A673 (cell line): ENCODE data around the gene CENPV. TPM values are rescaled to one million over a fixed set of nuclear protein-coding genes. Genes with fewer than 3 reads are reported as not detected.

Experiments
- BruUV-seq: library from RNA; stranded (reverse); fragments of 400-500 nt; replicated peaks from 2 replicates; lab custom pipeline; 2021; lab: Mats Ljungman, UMichigan
- CTCF ChIA-PET: fragments of 300-600 bp; sonication (Branson Sonifier 250); formaldehyde crosslinking; loops from one replicate; lab custom pipeline; 2022; ENCODE audit warnings: antibody characterized with exemption; lab: Charles Lee
- POLR2A ChIA-PET: fragments of 300-600 bp; sonication (Branson Sonifier 250); formaldehyde crosslinking; loops from one replicate; lab custom pipeline; 2022; ENCODE audit warnings: antibody characterized with exemption; ENCODE audit not compliant: low non-redundant PET; lab: Charles Lee
- DNase-seq: peaks from one replicate; pipeline ENCODE4 v3.0.0-alpha.2; 2015; ENCODE audit warnings: low spot score
- H3K27ac ChIP-seq: fragments of 200-600 bp; sonication (generic); 2 replicates; pipeline ENCODE4 v1.5.1; 2016; ENCODE audit warnings: mixed run types, low read depth, mild to moderate bottlenecking, mixed read lengths, antibody characterized with exemption, low read length; ENCODE audit not compliant: poor library complexity, severe bottlenecking
- H3K27me3 ChIP-seq: fragments of 200-600 bp; sonication (generic); replicated peaks from 2 replicates; pipeline ENCODE4 v1.6.1; 2017; ENCODE audit warnings: mixed run types, low read depth, mild to moderate bottlenecking, mixed read lengths, antibody characterized with exemption, low read length; ENCODE audit not compliant: insufficient read depth, poor library complexity
- H3K36me3 ChIP-seq: fragments of 200-600 bp; sonication (generic); 2 replicates; pipeline ENCODE4 v1.6.1; 2016; ENCODE audit warnings: mixed run types, mild to moderate bottlenecking, mixed read lengths, antibody characterized with exemption, low read length; ENCODE audit not compliant: insufficient read depth, poor library complexity, severe bottlenecking
- H3K4me1 ChIP-seq: fragments of 200-600 bp; sonication (generic); 2 replicates; pipeline ENCODE4 v1.6.1; 2017; ENCODE audit warnings: mixed run types, mild to moderate bottlenecking, mixed read lengths, antibody characterized with exemption, low read length; ENCODE audit not compliant: insufficient read depth, poor library complexity, severe bottlenecking
- H3K4me3 ChIP-seq: fragments of 200-600 bp; sonication (generic); 2 replicates; pipeline ENCODE4 v1.5.1; 2016; ENCODE audit warnings: low read depth, mixed run types, mild to moderate bottlenecking, mixed read lengths, low read length; ENCODE audit not compliant: poor library complexity, severe bottlenecking
- H3K9me3 ChIP-seq: fragments of 200-600 bp; sonication (generic); 2 replicates; pipeline ENCODE4 v1.6.1; 2016; ENCODE audit warnings: mixed run types, low read depth, mild to moderate bottlenecking, mixed read lengths, antibody characterized with exemption, low read length; ENCODE audit not compliant: poor library complexity, severe bottlenecking
- EZH2 ChIP-seq: fragments of 200-600 bp; sonication (generic); IDR thresholded peaks from 2 replicates; pipeline ENCODE4 v1.6.1; 2017; ENCODE audit warnings: borderline replicate concordance, low read depth, mild to moderate bottlenecking, mixed read lengths, antibody characterized with exemption, low read length; ENCODE audit not compliant: poor library complexity, severe bottlenecking
- intact Hi-C: fragments of 100-400 bp; cut with micrococcal nuclease; formaldehyde crosslinking; loops from one replicate; pipeline ENCODE4 v1.10.0; 2022; ENCODE audit not compliant: unreplicated experiment
- total RNA-seq: library from RNA; stranded (reverse); gene quantifications from 2 replicates; pipeline ENCODE4 v1.2.3, GENCODE V29; 2021
- TF ChIP-seq, protein P1 (sequence below): fragments of 300-800, 200-600 bp; sonication (generic); conservative IDR thresholded peaks from 2 replicates; pipeline ENCODE4 v1.5.1; 2017; ENCODE audit warnings: low read depth, mild to moderate bottlenecking, antibody characterized with exemption, low read length, moderate library complexity, mixed read lengths

CENPV gene
- total RNA-seq, 1 experiment from 2014 or later: 147 TPM

DNA sequence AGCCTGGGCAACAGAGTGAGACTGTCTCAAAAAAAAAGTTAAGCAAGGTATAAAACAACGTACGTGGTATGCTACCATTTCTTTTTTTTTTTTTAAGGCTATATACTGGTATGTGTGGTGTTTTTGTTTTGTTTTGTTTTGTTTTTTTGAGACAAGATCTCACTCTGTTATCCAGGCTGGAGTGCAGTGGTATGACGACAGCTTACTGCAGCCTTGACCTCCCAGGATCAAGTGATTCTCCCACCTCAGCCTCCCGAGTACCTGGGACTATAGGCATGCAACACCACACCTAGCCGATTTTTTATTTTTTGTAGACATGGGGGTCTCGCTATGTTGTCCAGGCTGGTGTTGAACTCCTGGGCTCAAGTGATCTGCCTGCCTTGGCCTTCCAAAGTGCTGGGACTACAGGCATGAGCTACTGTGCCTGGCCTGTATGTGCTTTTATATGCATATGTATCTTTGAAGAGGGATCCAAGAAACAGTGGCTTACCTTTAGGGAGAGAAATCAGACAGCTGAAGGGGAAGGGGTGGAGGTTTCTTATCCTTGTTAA, 6.5 kb downstream of the CENPV start:
- TF ChIP-seq EZH2: no peak
- TF ChIP-seq, protein P1, sequence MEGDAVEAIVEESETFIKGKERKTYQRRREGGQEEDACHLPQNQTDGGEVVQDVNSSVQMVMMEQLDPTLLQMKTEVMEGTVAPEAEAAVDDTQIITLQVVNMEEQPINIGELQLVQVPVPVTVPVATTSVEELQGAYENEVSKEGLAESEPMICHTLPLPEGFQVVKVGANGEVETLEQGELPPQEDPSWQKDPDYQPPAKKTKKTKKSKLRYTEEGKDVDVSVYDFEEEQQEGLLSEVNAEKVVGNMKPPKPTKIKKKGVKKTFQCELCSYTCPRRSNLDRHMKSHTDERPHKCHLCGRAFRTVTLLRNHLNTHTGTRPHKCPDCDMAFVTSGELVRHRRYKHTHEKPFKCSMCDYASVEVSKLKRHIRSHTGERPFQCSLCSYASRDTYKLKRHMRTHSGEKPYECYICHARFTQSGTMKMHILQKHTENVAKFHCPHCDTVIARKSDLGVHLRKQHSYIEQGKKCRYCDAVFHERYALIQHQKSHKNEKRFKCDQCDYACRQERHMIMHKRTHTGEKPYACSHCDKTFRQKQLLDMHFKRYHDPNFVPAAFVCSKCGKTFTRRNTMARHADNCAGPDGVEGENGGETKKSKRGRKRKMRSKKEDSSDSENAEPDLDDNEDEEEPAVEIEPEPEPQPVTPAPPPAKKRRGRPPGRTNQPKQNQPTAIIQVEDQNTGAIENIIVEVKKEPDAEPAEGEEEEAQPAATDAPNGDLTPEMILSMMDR: no peak
- Histone ChIP-seq H3K4me3 (no peak overlapping the region), H3K27me3 (no peaks in the 10 kb centered on the region), H3K27ac (no peak overlapping the region), H3K36me3 (peaks cover 43% of the 10 kb centered on the region), H3K9me3 (no peaks in the 10 kb centered on the region), H3K4me1 (peaks cover 5% of the 10 kb centered on the region)
- DNase-seq: no peak
- CTCF ChIA-PET: no interaction called here
- no TSS peak for BruUV-seq
- POLR2A ChIA-PET: no interaction called here
- intact Hi-C loops: no loop called here

DNA sequence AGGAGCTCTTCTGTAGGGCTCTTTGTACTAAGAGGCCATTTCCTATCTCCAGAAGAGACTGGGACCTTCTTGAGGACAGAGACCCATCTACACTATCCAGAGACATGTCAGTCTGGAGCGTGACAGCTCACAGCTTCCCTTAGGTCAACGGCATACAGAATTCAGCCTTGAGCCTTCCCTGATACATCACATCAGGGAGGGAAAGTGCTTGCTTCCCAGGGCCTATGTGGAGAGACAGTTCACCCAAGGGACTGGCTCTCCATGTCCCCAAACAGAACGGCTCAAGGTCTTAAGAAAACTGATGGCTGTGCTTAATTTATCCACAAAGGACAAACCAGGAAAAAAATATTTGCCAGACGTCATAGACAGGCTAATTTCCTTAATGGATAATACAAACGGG, 7.7 kb downstream of the CENPV start:
- H3K27me3 ChIP-seq: no peaks in the 10 kb centered on the region
- H3K36me3 ChIP-seq: peaks cover 43% of the 10 kb centered on the region
- no peak overlapping the region for H3K27ac ChIP-seq
- intact Hi-C loops: no loop called here
- no peak overlapping the region for H3K4me3 ChIP-seq
- ChIA-PET POLR2A (no interaction called here), CTCF (no interaction called here)
- no peaks in the 10 kb centered on the region for H3K4me1 ChIP-seq
- no peak for DNase-seq
- no peaks in the 10 kb centered on the region for H3K9me3 ChIP-seq
- no TSS peak for BruUV-seq
- TF ChIP-seq, protein P1: no peak
- no peak for TF ChIP-seq EZH2

DNA sequence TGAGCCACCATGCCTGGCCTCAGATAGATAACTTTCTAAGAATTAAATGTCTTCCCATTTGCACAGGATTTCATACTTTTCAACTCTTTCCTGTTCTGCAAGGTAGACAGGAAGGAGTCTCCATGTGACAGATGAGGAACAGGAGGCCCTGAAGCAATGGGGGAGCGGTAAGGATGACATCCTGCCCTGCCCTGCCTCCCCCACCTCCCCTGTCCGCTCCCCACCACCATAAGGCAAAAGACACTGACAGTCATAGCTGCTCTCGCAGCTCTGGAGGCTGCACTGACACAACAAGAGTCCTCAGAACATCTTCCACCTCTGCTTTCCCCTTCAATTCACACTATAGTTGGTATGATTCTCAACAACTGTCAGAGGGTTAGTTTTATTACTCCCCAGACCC, 9.7 kb downstream of the CENPV start:
- no peak overlapping the region for H3K27ac ChIP-seq
- POLR2A ChIA-PET: no interaction called here
- no peak for DNase-seq
- no peak for TF ChIP-seq EZH2
- TF ChIP-seq, protein P1: no peak
- peaks cover 30% of the 10 kb centered on the region for H3K36me3 ChIP-seq
- H3K4me1 ChIP-seq: no peaks in the 10 kb centered on the region
- intact Hi-C loops: no loop called here
- BruUV-seq: no TSS peak
- no peak overlapping the region for H3K4me3 ChIP-seq
- H3K27me3 ChIP-seq: no peaks in the 10 kb centered on the region
- CTCF ChIA-PET: no interaction called here
- no peaks in the 10 kb centered on the region for H3K9me3 ChIP-seq
